Measurements from ENCODE around the gene ADAMTS7. TPM values are rescaled to one million over a fixed set of nuclear protein-coding genes. Genes with fewer than 3 reads are reported as not detected.
"Not testable (repeated sequence)": the region's sequence is repeated elsewhere in the genome, so short reads cannot be mapped to it uniquely, and the experiment has no call there.

ADAMTS7 gene
- total and polyA plus RNA-seq, 7 donors, result 0.32 to 1.3 (median 0.74) TPM

- no peak for ATAC-seq
- no peak for TF ChIP-seq CTCF (IDR thresholded peaks at IDR 0.05)
- Histone ChIP-seq H3K4me1 (no peaks in the 10 kb centered on the region), H3K27ac (no peak overlapping the region), H3K9me3 (no peaks in the 10 kb centered on the region), H3K4me3 (no peak overlapping the region), H3K27me3 (ENCODE audit: insufficient read depth in 3 of 3, low read length in 2 of 3) (no peaks in the 10 kb centered on the region), H3K36me3 (ENCODE audit: insufficient read depth in 1 of 2, low read depth in 1 of 2) (no peaks in the 10 kb centered on the region)
- WGBS, 3 donors, result 72 to 82% (median 80%) methylated on average over 9 of the region's 9 CpGs
- no peak for DNase-seq
- intact Hi-C loops (cut with DNase I), result no loop called here
Observed at GRCh38 chr15:78737187-78737820, 74.0 kb downstream of the ADAMTS7 start.

- H3K4me3 ChIP-seq; H3K36me3 ChIP-seq (ENCODE audit: insufficient read depth in 1 of 2, low read depth in 1 of 2); H3K27me3 ChIP-seq (ENCODE audit: insufficient read depth in 3 of 3, low read length in 2 of 3); H3K4me1 ChIP-seq; intact Hi-C loops (cut with DNase I); H3K9me3 ChIP-seq; DNase-seq; H3K27ac ChIP-seq; ATAC-seq: not testable (repeated sequence)
- 69 to 81% (median 72%) methylated on average over 3 to 4 of the region's 4 CpGs for WGBS, 3 donors
Observed at GRCh38 chr15:78736286-78736685, 75.0 kb downstream of the ADAMTS7 start.

- Histone ChIP-seq H3K27me3 (ENCODE audit: insufficient read depth in 3 of 3, low read length in 2 of 3) (no peaks in the 10 kb centered on the region), H3K9me3 (no peaks in the 10 kb centered on the region), H3K4me3 (no peak overlapping the region), H3K36me3 (ENCODE audit: insufficient read depth in 1 of 2, low read depth in 1 of 2) (no peaks in the 10 kb centered on the region), H3K27ac (no peak overlapping the region), H3K4me1 (no peaks in the 10 kb centered on the region)
- DNase-seq (no peak), ATAC-seq (no peak)
- no peak for TF ChIP-seq CTCF (IDR thresholded peaks at IDR 0.05)
- intact Hi-C loops (cut with DNase I), result no loop called here
- 78 to 81% (median 79%) methylated on average over 6 to 8 of the region's 8 CpGs for WGBS, 3 donors
Observed at GRCh38 chr15:78734451-78735064, 76.7 kb downstream of the ADAMTS7 start.

DNA sequence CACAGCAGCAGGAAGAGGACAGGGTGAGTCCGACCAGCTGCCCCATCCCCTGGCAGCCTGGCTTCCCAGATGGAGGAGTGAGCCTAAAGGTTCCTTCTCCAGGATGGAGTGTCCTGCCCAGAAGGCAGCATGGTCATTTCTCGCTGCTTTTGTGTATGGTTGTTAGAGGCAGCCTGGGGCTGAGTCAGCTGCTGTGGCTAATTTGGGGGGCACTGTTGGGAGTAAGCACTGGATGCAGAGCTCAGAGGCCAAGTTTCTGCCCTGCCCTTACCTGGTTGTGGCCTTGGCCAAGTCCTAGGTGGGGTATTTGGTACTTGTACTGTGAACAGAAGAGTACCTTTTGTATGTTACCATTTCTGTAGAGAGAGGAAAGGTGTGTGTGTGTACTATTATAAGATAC, 78.6 kb downstream of the ADAMTS7 start:
- Histone ChIP-seq H3K36me3 (ENCODE audit: insufficient read depth in 1 of 2, low read depth in 1 of 2) (no peaks in the 10 kb centered on the region), H3K4me3 (no peak overlapping the region), H3K9me3 (no peaks in the 10 kb centered on the region), H3K4me1 (no peaks in the 10 kb centered on the region), H3K27ac (no peak overlapping the region), H3K27me3 (ENCODE audit: insufficient read depth in 3 of 3, low read length in 2 of 3) (no peaks in the 10 kb centered on the region)
- DNase-seq (no peak), ATAC-seq (no peak)
- intact Hi-C loops (cut with DNase I), result no loop called here
- TF ChIP-seq CTCF (IDR thresholded peaks at IDR 0.05), result no peak
- WGBS, 3 donors, result 60 to 71% (median 68%) methylated on average over 2 of the region's 2 CpGs

- no peaks in the 10 kb centered on the region for H3K9me3 ChIP-seq
- H3K27ac ChIP-seq, result no peak overlapping the region
- 89 to 97% (median 93%) methylated on average over 5 to 6 of the region's 6 CpGs for WGBS, 3 donors
- no peak for DNase-seq
- H3K4me3 ChIP-seq, result no peak overlapping the region
- intact Hi-C loops (cut with DNase I), result no loop called here
- H3K27me3 ChIP-seq (ENCODE audit: insufficient read depth in 3 of 3, low read length in 2 of 3), result no peaks in the 10 kb centered on the region
- ATAC-seq, result no peak
- no peaks in the 10 kb centered on the region for H3K36me3 ChIP-seq (ENCODE audit: insufficient read depth in 1 of 2, low read depth in 1 of 2)
- no peaks in the 10 kb centered on the region for H3K4me1 ChIP-seq
- TF ChIP-seq CTCF (IDR thresholded peaks at IDR 0.05), result no peak
Observed at GRCh38 chr15:78730955-78731354, 80.3 kb downstream of the ADAMTS7 start.

DNA sequence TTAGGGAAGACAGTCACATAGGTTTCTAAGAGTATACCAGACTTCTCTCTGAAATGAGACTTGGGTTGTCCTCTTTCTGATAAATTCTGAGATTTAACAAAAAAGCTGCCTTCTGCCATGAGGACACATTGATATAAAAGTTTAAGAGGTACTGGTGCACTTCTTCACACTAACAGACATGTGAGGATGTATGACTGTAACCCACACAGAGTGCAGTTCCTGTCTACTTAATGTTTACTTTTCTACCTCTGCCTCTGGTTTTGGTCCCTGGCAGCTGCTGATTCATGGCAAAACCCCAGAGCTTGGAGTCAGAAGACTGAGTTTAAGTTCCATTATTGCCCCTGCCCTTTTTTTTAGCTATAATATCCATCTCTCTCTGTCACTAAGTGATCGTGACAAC, 82.8 kb downstream of the ADAMTS7 start:
- H3K27ac ChIP-seq; ATAC-seq; H3K4me3 ChIP-seq; intact Hi-C loops (cut with DNase I); H3K36me3 ChIP-seq (ENCODE audit: insufficient read depth in 1 of 2, low read depth in 1 of 2); H3K27me3 ChIP-seq (ENCODE audit: insufficient read depth in 3 of 3, low read length in 2 of 3); H3K9me3 ChIP-seq; DNase-seq; H3K4me1 ChIP-seq: not testable (repeated sequence)
- 49 to 75% (median 61%) methylated on average over 1 of the region's 1 CpG for WGBS, 3 donors
